ENCODE results near the gene QSOX1. TPM values are rescaled to one million over a fixed set of nuclear protein-coding genes. Genes with fewer than 3 reads are reported as not detected.

QSOX1 gene
- total RNA-seq, 1 experiment from 2014 or later: 135 TPM

DNA sequence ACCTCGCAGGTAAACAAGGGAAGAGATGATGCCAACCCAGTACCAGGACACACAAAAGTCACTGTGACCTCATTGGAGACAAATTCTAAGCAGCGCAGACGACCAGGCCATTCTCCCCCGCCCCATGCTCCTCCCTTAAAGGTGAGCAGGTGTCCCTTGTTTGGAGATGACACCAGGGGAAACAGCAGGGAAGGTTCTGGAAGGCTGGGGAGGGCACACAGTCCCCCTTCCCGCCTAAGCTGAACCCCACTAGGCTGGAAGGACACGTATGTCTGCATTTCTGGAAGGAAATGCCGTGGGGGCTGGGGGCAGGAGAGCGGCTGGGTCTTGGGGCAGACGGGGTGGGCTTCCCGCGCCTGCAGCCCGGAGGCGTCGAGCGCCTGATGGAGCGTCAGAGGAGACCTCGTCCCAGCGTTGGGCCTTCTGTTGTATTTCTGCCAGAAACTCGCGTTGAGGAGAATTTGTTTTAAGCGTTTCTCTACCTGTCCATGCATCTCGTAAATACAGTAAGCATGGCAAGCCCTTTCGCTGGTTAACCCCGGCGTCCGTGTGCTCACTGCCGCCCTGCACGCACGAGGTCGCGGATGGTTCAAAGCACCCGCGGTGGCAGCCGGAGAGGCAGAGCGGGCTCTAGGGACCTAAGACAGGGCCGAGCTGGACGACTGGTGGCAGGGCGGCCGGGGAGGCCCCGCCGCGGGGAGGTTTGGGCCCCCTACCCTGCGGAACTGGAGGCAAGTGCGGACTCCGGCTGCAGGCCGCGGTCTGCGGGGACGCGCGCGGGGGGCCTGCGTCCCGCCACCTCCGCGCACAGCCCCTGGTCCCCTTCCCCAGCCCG lies 74.2 kb downstream of the QSOX1 start:
- POLR2A ChIA-PET: no interaction called here
- DNase-seq (ENCODE audit: low spot score) (peak; percentile 38), ATAC-seq (0 out of 2 replicates have a peak, but pooled peaks have one; percentile 0)
- H3K4me1 Mint-ChIP-seq: peaks cover 37% of the 10 kb centered on the region
- H3K27ac Mint-ChIP-seq: no peak overlapping the region
- H3K36me3 Mint-ChIP-seq: no peaks in the 10 kb centered on the region
- CTCF ChIA-PET: interaction anchor here (1.0 to 4.3 kb wide), 2 partner anchors 41 to 187 kb away, joined by 4 to 34 read pairs; no protein-coding TSS in a partner anchor
- no peaks in the 10 kb centered on the region for H3K9me3 Mint-ChIP-seq
- peaks cover 73% of the 10 kb centered on the region for H3K27me3 Mint-ChIP-seq (ENCODE audit: low read depth)
- H3K4me3 Mint-ChIP-seq: peak overlapping the region; percentile 63
- TF ChIP-seq KAT7 (CRISPR knock-in tag; IDR thresholded peaks at IDR 0.05; ENCODE audit: borderline replicate concordance) (no peak), NR2C2 (CRISPR knock-in tag; IDR thresholded peaks at IDR 0.05) (peak; percentile 41; the same call in 1 of the 2 replicates), ESRRA (CRISPR knock-in tag; IDR thresholded peaks at IDR 0.05; ENCODE audit: borderline replicate concordance) (0 out of 2 replicates have a peak, but pooled peaks have one; percentile 59), STAT6 (CRISPR knock-in tag; conservative IDR thresholded peaks at IDR 0.05; ENCODE audit: low read depth) (no peak), ZNF219 (CRISPR knock-in tag; IDR thresholded peaks at IDR 0.05; ENCODE audit: borderline replicate concordance) (no peak), TCF7 (CRISPR knock-in tag; IDR thresholded peaks at IDR 0.05; ENCODE audit: low read depth) (0 out of 2 replicates have a peak, but pooled peaks have one; percentile 78), RORB (CRISPR knock-in tag; IDR thresholded peaks at IDR 0.05) (no peak), EMX1 (CRISPR knock-in tag; IDR thresholded peaks at IDR 0.05) (no peak), AFF4 (CRISPR knock-in tag; IDR thresholded peaks at IDR 0.05; ENCODE audit: borderline replicate concordance) (no peak), IRF1 (CRISPR knock-in tag; IDR thresholded peaks at IDR 0.05) (peak; percentile 88), FOXJ3 (CRISPR knock-in tag; IDR thresholded peaks at IDR 0.05; ENCODE audit: borderline replicate concordance) (peak; percentile 73; the same call in 1 of the 2 replicates), CREB1 (CRISPR knock-in tag; IDR thresholded peaks at IDR 0.05) (peak; percentile 86), ZNF396 (CRISPR knock-in tag; IDR thresholded peaks at IDR 0.05; ENCODE audit: borderline replicate concordance) (no peak), PRRX2 (CRISPR knock-in tag; IDR thresholded peaks at IDR 0.05) (no peak), ZBTB21 (CRISPR knock-in tag; IDR thresholded peaks at IDR 0.05; ENCODE audit: borderline replicate concordance) (0 out of 2 replicates have a peak, but pooled peaks have one; percentile 61), ZSCAN18 (CRISPR knock-in tag; IDR thresholded peaks at IDR 0.05) (no peak), TEAD1 (CRISPR knock-in tag; IDR thresholded peaks at IDR 0.05) (no peak; the same call in 1 of the 2 replicates), ZNF423 (CRISPR knock-in tag; IDR thresholded peaks at IDR 0.05) (no peak), FOXP4 (CRISPR knock-in tag; IDR thresholded peaks at IDR 0.05) (peak; percentile 77), GTF2I (CRISPR knock-in tag; conservative IDR thresholded peaks at IDR 0.05) (no peak), CBFB (CRISPR knock-in tag; IDR thresholded peaks at IDR 0.05; ENCODE audit: low read depth) (peak; percentile 87; the same call in 1 of the 2 replicates), NR3C1 (CRISPR knock-in tag; conservative IDR thresholded peaks at IDR 0.05; ENCODE audit: low read depth) (no peak)
- TF ChIP-seq, protein P1, sequence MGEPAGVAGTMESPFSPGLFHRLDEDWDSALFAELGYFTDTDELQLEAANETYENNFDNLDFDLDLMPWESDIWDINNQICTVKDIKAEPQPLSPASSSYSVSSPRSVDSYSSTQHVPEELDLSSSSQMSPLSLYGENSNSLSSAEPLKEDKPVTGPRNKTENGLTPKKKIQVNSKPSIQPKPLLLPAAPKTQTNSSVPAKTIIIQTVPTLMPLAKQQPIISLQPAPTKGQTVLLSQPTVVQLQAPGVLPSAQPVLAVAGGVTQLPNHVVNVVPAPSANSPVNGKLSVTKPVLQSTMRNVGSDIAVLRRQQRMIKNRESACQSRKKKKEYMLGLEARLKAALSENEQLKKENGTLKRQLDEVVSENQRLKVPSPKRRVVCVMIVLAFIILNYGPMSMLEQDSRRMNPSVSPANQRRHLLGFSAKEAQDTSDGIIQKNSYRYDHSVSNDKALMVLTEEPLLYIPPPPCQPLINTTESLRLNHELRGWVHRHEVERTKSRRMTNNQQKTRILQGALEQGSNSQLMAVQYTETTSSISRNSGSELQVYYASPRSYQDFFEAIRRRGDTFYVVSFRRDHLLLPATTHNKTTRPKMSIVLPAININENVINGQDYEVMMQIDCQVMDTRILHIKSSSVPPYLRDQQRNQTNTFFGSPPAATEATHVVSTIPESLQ (CRISPR knock-in tag; IDR thresholded peaks at IDR 0.05): 0 out of 2 replicates have a peak, but pooled peaks have one; percentile 71
- TF ChIP-seq, protein P2, sequence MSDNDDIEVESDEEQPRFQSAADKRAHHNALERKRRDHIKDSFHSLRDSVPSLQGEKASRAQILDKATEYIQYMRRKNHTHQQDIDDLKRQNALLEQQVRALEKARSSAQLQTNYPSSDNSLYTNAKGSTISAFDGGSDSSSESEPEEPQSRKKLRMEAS (CRISPR knock-in tag; IDR thresholded peaks at IDR 0.05): peak; percentile 92

Measured in WTC11 (cell line).